Fibroblast of the conjunctiva (primary cell): ENCODE measurements around the gene OTUD3.
"Not testable (repeated sequence)": the region's sequence is repeated elsewhere in the genome, so short reads cannot be mapped to it uniquely, and the experiment has no call there.

Experiments used
- DNase-seq: peaks from one replicate; pipeline ENCODE4 v3.0.0-alpha.2; 2010; ENCODE audit warnings: low read depth

OTUD3 gene

GRCh38 chr1:19869453-19869852 lies 12.7 kb upstream of the OTUD3 start:
- DNase-seq = not testable (repeated sequence)

GRCh38 chr1:19869929-19870328 lies 12.3 kb upstream of the OTUD3 start:
- no peak for DNase-seq

- DNase-seq = no peak
Observed at GRCh38 chr1:19872190-19872589, 10.0 kb upstream of the OTUD3 start.

GRCh38 chr1:19877181-19877750 lies 4.9 kb upstream of the OTUD3 start:
- DNase-seq = no peak

- no peak for DNase-seq
Observed at GRCh38 chr1:19877821-19878636, 4.2 kb upstream of the OTUD3 start.

GRCh38 chr1:19878637-19878985 lies 3.6 kb upstream of the OTUD3 start:
- no peak for DNase-seq

- DNase-seq = no peak
Observed at GRCh38 chr1:19879227-19879626, 3.0 kb upstream of the OTUD3 start.

- DNase-seq = no peak
Observed at GRCh38 chr1:19879661-19880060, 2.5 kb upstream of the OTUD3 start.

GRCh38 chr1:19880841-19881240 lies 1.4 kb upstream of the OTUD3 start:
- DNase-seq = not testable (repeated sequence)

GRCh38 chr1:19884312-19884711 lies 2.1 kb downstream of the OTUD3 start:
- DNase-seq = no peak

GRCh38 chr1:19885821-19886220 lies 3.6 kb downstream of the OTUD3 start:
- DNase-seq = no peak

GRCh38 chr1:19888112-19888511 lies 5.9 kb downstream of the OTUD3 start:
- no peak for DNase-seq

GRCh38 chr1:19889656-19890055 lies 7.5 kb downstream of the OTUD3 start:
- no peak for DNase-seq

- no peak for DNase-seq
Observed at GRCh38 chr1:19892129-19892528, 9.9 kb downstream of the OTUD3 start.

- DNase-seq = no peak
Observed at GRCh38 chr1:19892628-19893168, 10.5 kb downstream of the OTUD3 start.

GRCh38 chr1:19893687-19894086 lies 11.5 kb downstream of the OTUD3 start:
- no peak for DNase-seq

GRCh38 chr1:19894218-19894617 lies 12.0 kb downstream of the OTUD3 start:
- DNase-seq = peak; percentile 14

- DNase-seq = no peak
Observed at GRCh38 chr1:19901653-19902052, 19.5 kb downstream of the OTUD3 start.

- DNase-seq = no peak
Observed at GRCh38 chr1:19903621-19904020, 21.4 kb downstream of the OTUD3 start.

GRCh38 chr1:19907456-19907855 lies 25.3 kb downstream of the OTUD3 start:
- DNase-seq = no peak

GRCh38 chr1:19909392-19909791 lies 27.2 kb downstream of the OTUD3 start:
- no peak for DNase-seq

GRCh38 chr1:19909971-19910370 lies 27.8 kb downstream of the OTUD3 start:
- DNase-seq = no peak

- no peak for DNase-seq
Observed at GRCh38 chr1:19910650-19911049, 28.5 kb downstream of the OTUD3 start.

GRCh38 chr1:19918057-19918456 lies 35.9 kb downstream of the OTUD3 start:
- DNase-seq = peak; percentile 67
